ENCODE results near the gene DCC. TPM values are rescaled to one million over a fixed set of nuclear protein-coding genes. Genes with fewer than 3 reads are reported as not detected.

DCC gene
- total and polyA plus RNA-seq, 2 donors (not counting 1 experiment from before 2014, with no cell fraction given): not detected

GRCh38 chr18:53422896-53423295 lies 1082.9 kb downstream of the DCC start:
- Histone ChIP-seq H2AFZ (ENCODE audit: insufficient read depth, low read depth, low read length, poor library complexity, severe bottlenecking) (no peak overlapping the region), H3K9me3 (ENCODE audit: control extremely low read depth in 1 of 3, control insufficient read depth in 2 of 3, insufficient read depth in 1 of 3, low read length in 2 of 3) (no peaks in the 10 kb centered on the region), H4K20me1 (ENCODE audit: control insufficient read depth, insufficient read depth, low read length, poor library complexity, severe bottlenecking) (no peaks in the 10 kb centered on the region), H3K27ac (ENCODE audit: low read length in 2 of 2) (no peak overlapping the region), H3K4me3 (ENCODE audit: control extremely low read depth in 1 of 5, extremely low read depth in 1 of 5, insufficient read depth in 1 of 5, low read depth in 2 of 5, low read length in 4 of 5) (no peak overlapping the region), H3K4me1 (ENCODE audit: control insufficient read depth in 2 of 2, insufficient read depth in 2 of 2, low read length in 2 of 2) (no peaks in the 10 kb centered on the region), H3K4me2 (replicated peaks; ENCODE audit: low read depth, low read length, poor library complexity, severe bottlenecking) (no peak overlapping the region), H3K9ac (ENCODE audit: low read length) (no peak overlapping the region), H3K79me2 (ENCODE audit: control insufficient read depth, insufficient read depth, low read length) (no peaks in the 10 kb centered on the region), H3K36me3 (replicated peaks in 1 of 2; ENCODE audit: control extremely low read depth in 1 of 2, control insufficient read depth in 1 of 2, extremely low read depth in 1 of 2, insufficient read depth in 2 of 2, low read length in 1 of 2) (no peaks in the 10 kb centered on the region), H3K27me3 (replicated peaks in 1 of 4; ENCODE audit: control extremely low read depth in 1 of 4, control insufficient read depth in 3 of 4, insufficient read depth in 4 of 4, low read length in 3 of 4) (no peaks in the 10 kb centered on the region)
- WGBS (ENCODE audit: insufficient coverage): 88% methylated on average over 1 of the region's 2 CpGs
- Mint-ChIP-seq H3K27me3 (no peaks in the 10 kb centered on the region), H3K27ac (no peak overlapping the region), H3K4me3 (no peak overlapping the region), H3K9me3 (ENCODE audit: insufficient read depth) (no peaks in the 10 kb centered on the region), H3K4me1 (no peaks in the 10 kb centered on the region)
- intact Hi-C loops (cut with micrococcal nuclease): no loop called here
- ChIA-PET CTCF (no interaction called here), POLR2A (no interaction called here)
- DNase-seq (no peak), ATAC-seq (ENCODE audit: low read depth) (no peak)
- TF ChIP-seq, protein P1, sequence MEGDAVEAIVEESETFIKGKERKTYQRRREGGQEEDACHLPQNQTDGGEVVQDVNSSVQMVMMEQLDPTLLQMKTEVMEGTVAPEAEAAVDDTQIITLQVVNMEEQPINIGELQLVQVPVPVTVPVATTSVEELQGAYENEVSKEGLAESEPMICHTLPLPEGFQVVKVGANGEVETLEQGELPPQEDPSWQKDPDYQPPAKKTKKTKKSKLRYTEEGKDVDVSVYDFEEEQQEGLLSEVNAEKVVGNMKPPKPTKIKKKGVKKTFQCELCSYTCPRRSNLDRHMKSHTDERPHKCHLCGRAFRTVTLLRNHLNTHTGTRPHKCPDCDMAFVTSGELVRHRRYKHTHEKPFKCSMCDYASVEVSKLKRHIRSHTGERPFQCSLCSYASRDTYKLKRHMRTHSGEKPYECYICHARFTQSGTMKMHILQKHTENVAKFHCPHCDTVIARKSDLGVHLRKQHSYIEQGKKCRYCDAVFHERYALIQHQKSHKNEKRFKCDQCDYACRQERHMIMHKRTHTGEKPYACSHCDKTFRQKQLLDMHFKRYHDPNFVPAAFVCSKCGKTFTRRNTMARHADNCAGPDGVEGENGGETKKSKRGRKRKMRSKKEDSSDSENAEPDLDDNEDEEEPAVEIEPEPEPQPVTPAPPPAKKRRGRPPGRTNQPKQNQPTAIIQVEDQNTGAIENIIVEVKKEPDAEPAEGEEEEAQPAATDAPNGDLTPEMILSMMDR (IDR thresholded peaks at IDR 0.05): no peak
- TF ChIP-seq EZH2 (IDR thresholded peaks at IDR 0.05; ENCODE audit: borderline replicate concordance, insufficient read depth, low read depth, low read length, poor library complexity, severe bottlenecking): no peak

GRCh38 chr18:53426666-53427184 lies 1086.7 kb downstream of the DCC start:
- intact Hi-C loops (cut with micrococcal nuclease): no loop called here
- Mint-ChIP-seq H3K27me3 (no peaks in the 10 kb centered on the region), H3K9me3 (ENCODE audit: insufficient read depth) (no peaks in the 10 kb centered on the region), H3K27ac (no peak overlapping the region), H3K4me1 (no peaks in the 10 kb centered on the region), H3K4me3 (no peak overlapping the region)
- CTCF ChIA-PET: no interaction called here
- Histone ChIP-seq H3K9me3 (ENCODE audit: control extremely low read depth in 1 of 3, control insufficient read depth in 2 of 3, insufficient read depth in 1 of 3, low read length in 2 of 3) (no peaks in the 10 kb centered on the region), H3K4me3 (ENCODE audit: control extremely low read depth in 1 of 5, extremely low read depth in 1 of 5, insufficient read depth in 1 of 5, low read depth in 2 of 5, low read length in 4 of 5) (no peak overlapping the region), H3K27ac (ENCODE audit: low read length in 2 of 2) (no peak overlapping the region), H3K4me2 (replicated peaks; ENCODE audit: low read depth, low read length, poor library complexity, severe bottlenecking) (no peak overlapping the region), H3K27me3 (replicated peaks in 1 of 4; ENCODE audit: control extremely low read depth in 1 of 4, control insufficient read depth in 3 of 4, insufficient read depth in 4 of 4, low read length in 3 of 4) (no peaks in the 10 kb centered on the region), H2AFZ (ENCODE audit: insufficient read depth, low read depth, low read length, poor library complexity, severe bottlenecking) (no peak overlapping the region), H4K20me1 (ENCODE audit: control insufficient read depth, insufficient read depth, low read length, poor library complexity, severe bottlenecking) (no peaks in the 10 kb centered on the region), H3K36me3 (replicated peaks in 1 of 2; ENCODE audit: control extremely low read depth in 1 of 2, control insufficient read depth in 1 of 2, extremely low read depth in 1 of 2, insufficient read depth in 2 of 2, low read length in 1 of 2) (no peaks in the 10 kb centered on the region), H3K79me2 (ENCODE audit: control insufficient read depth, insufficient read depth, low read length) (no peaks in the 10 kb centered on the region), H3K4me1 (ENCODE audit: control insufficient read depth in 2 of 2, insufficient read depth in 2 of 2, low read length in 2 of 2) (no peaks in the 10 kb centered on the region), H3K9ac (ENCODE audit: low read length) (no peak overlapping the region)
- ATAC-seq (ENCODE audit: low read depth) (no peak), DNase-seq (no peak)
- 100% methylated on average over 1 of the region's 6 CpGs for WGBS (ENCODE audit: insufficient coverage)
- TF ChIP-seq, protein P1 (IDR thresholded peaks at IDR 0.05): no peak
- TF ChIP-seq EZH2 (IDR thresholded peaks at IDR 0.05; ENCODE audit: borderline replicate concordance, insufficient read depth, low read depth, low read length, poor library complexity, severe bottlenecking): no peak
- POLR2A ChIA-PET: no interaction called here

Data from B cell (primary cell).